Smooth muscle cell of the brain vasculature (primary cell): ENCODE results near the gene COX4I2.
"Not testable (repeated sequence)": the region's sequence is repeated elsewhere in the genome, so short reads cannot be mapped to it uniquely, and the experiment has no call there.

Experiments used
- DNase-seq: peaks from one replicate; pipeline ENCODE4 v3.0.0-alpha.2; 2012; ENCODE audit warnings: low read depth, low spot score

Gene COX4I2

GRCh38 chr20:31607640-31608250 lies 30.0 kb upstream of the COX4I2 start:
- DNase-seq, result no peak

- DNase-seq, result no peak
These were observed 29.3 kb upstream of the COX4I2 start for GRCh38 chr20:31608251-31608945.

- not testable (repeated sequence) for DNase-seq
These were observed 25.5 kb upstream of the COX4I2 start for GRCh38 chr20:31612271-31612640.

GRCh38 chr20:31615416-31615815 lies 22.3 kb upstream of the COX4I2 start:
- DNase-seq, result no peak

GRCh38 chr20:31617432-31618104 lies 20.1 kb upstream of the COX4I2 start:
- DNase-seq, result no peak

GRCh38 chr20:31620246-31620645 lies 17.5 kb upstream of the COX4I2 start:
- DNase-seq, result no peak

- not testable (repeated sequence) for DNase-seq
These were observed 14.6 kb upstream of the COX4I2 start for GRCh38 chr20:31623123-31623505.

- not testable (repeated sequence) for DNase-seq
These were observed 11.2 kb upstream of the COX4I2 start for GRCh38 chr20:31626534-31626933.

- DNase-seq, result not testable (repeated sequence)
These were observed 9.7 kb upstream of the COX4I2 start for GRCh38 chr20:31628057-31628456.

GRCh38 chr20:31630187-31630790 lies 7.4 kb upstream of the COX4I2 start:
- DNase-seq, result no peak

GRCh38 chr20:31632548-31633338 lies 5.0 kb upstream of the COX4I2 start:
- no peak for DNase-seq

GRCh38 chr20:31633339-31633914 lies 4.3 kb upstream of the COX4I2 start:
- DNase-seq, result no peak

- DNase-seq, result no peak
These were observed 605 bp downstream of the COX4I2 start for GRCh38 chr20:31638317-31638716.

GRCh38 chr20:31638816-31639215 lies 1.1 kb downstream of the COX4I2 start:
- no peak for DNase-seq

GRCh38 chr20:31640259-31640658 lies 2.5 kb downstream of the COX4I2 start:
- no peak for DNase-seq

GRCh38 chr20:31641391-31641790 lies 3.7 kb downstream of the COX4I2 start:
- DNase-seq, result no peak

GRCh38 chr20:31642837-31643236 lies 5.1 kb downstream of the COX4I2 start:
- no peak for DNase-seq

- DNase-seq, result no peak
These were observed 5.8 kb downstream of the COX4I2 start for GRCh38 chr20:31643522-31643921.

GRCh38 chr20:31644701-31645100 lies 7.0 kb downstream of the COX4I2 start:
- DNase-seq, result no peak

GRCh38 chr20:31648104-31648503 lies 10.4 kb downstream of the COX4I2 start:
- DNase-seq, result not testable (repeated sequence)

GRCh38 chr20:31652917-31653396 lies 15.2 kb downstream of the COX4I2 start:
- no peak for DNase-seq
